HG03571 (cell line): ENCODE data around the gene PHF1.
A peak's percentile ranks its signal among the peaks of the same experiment; 100 is the strongest.
"Not testable (repeated sequence)": the region's sequence is repeated elsewhere in the genome, so short reads cannot be mapped to it uniquely, and the experiment has no call there.

Source experiments
- ATAC-seq: cut with Tn5 transposase; IDR thresholded peaks from one replicate; pipeline ENCODE4 v1.9.1; 2021; ENCODE audit not compliant: unreplicated experiment

The PHF1 gene

GRCh38 chr6:33391278-33391921 lies 19.4 kb upstream of the PHF1 start, which contains the start of gene KIFC1:
Gene KIFC1, plus strand, starts transcription at chr6:33391823. Its CDS starts 163 bp downstream, at chr6:33391986.
- ATAC-seq = peak; percentile 83

- no peak for ATAC-seq
Measured at GRCh38 chr6:33391922-33392594, 18.8 kb upstream of the PHF1 start.

GRCh38 chr6:33392595-33392948 lies 18.2 kb upstream of the PHF1 start:
- no peak for ATAC-seq

GRCh38 chr6:33392979-33393378 lies 17.8 kb upstream of the PHF1 start:
- ATAC-seq = no peak

- no peak for ATAC-seq
Measured at GRCh38 chr6:33397541-33397940, 13.3 kb upstream of the PHF1 start.

- ATAC-seq = not testable (repeated sequence)
Measured at GRCh38 chr6:33398601-33399000, 12.2 kb upstream of the PHF1 start.

GRCh38 chr6:33399881-33400280 lies 10.9 kb upstream of the PHF1 start:
- not testable (repeated sequence) for ATAC-seq

GRCh38 chr6:33404884-33405283 lies 5.9 kb upstream of the PHF1 start:
- ATAC-seq = no peak

GRCh38 chr6:33405386-33405940 lies 5.4 kb upstream of the PHF1 start:
- ATAC-seq = no peak

- ATAC-seq = no peak
Measured at GRCh38 chr6:33406126-33406525, 4.7 kb upstream of the PHF1 start.

- ATAC-seq = no peak
Measured at GRCh38 chr6:33407132-33407718, 3.6 kb upstream of the PHF1 start.

GRCh38 chr6:33410050-33410710 lies 634 bp upstream of the PHF1 start:
- peak; percentile 63 for ATAC-seq

- no peak for ATAC-seq
Measured at GRCh38 chr6:33411632-33412005, 805 bp downstream of the PHF1 start.

GRCh38 chr6:33412140-33413009 lies 1.6 kb downstream of the PHF1 start:
- no peak for ATAC-seq

- ATAC-seq = no peak
Measured at GRCh38 chr6:33413241-33414120, 2.7 kb downstream of the PHF1 start.

GRCh38 chr6:33414592-33415271 lies 3.9 kb downstream of the PHF1 start:
- no peak for ATAC-seq

- no peak for ATAC-seq
Measured at GRCh38 chr6:33415831-33416230, 5.0 kb downstream of the PHF1 start.

GRCh38 chr6:33416386-33417127 lies 5.7 kb downstream of the PHF1 start:
- ATAC-seq = no peak
